ENCODE results near the gene SRL.

SRL gene

GRCh38 chr16:4246777-4247459, 5.0 kb upstream of the SRL start:
- no peak overlapping the region for H3K4me3 ChIP-seq (ENCODE audit: low read length)
- no peak for TF ChIP-seq CTCF (conservative IDR thresholded peaks at IDR 0.05; ENCODE audit: low read length)
- no peak for DNase-seq (ENCODE audit: low read depth)

GRCh38 chr16:4245077-4245791, 3.4 kb upstream of the SRL start:
- TF ChIP-seq CTCF (conservative IDR thresholded peaks at IDR 0.05; ENCODE audit: low read length) = no peak
- no peak overlapping the region for H3K4me3 ChIP-seq (ENCODE audit: low read length)
- DNase-seq (ENCODE audit: low read depth) = peak; percentile 43

- TF ChIP-seq CTCF (conservative IDR thresholded peaks at IDR 0.05; ENCODE audit: low read length) = no peak
- no peak overlapping the region for H3K4me3 ChIP-seq (ENCODE audit: low read length)
- no peak for DNase-seq (ENCODE audit: low read depth)
Observed at GRCh38 chr16:4244254-4245076, 2.6 kb upstream of the SRL start.

GRCh38 chr16:4241258-4241927, 487 bp downstream of the SRL start:
- H3K4me3 ChIP-seq (ENCODE audit: low read length) = no peak overlapping the region
- DNase-seq (ENCODE audit: low read depth) = no peak
- TF ChIP-seq CTCF (conservative IDR thresholded peaks at IDR 0.05; ENCODE audit: low read length) = no peak

- no peak overlapping the region for H3K4me3 ChIP-seq (ENCODE audit: low read length)
- no peak for TF ChIP-seq CTCF (conservative IDR thresholded peaks at IDR 0.05; ENCODE audit: low read length)
- DNase-seq (ENCODE audit: low read depth) = no peak
Observed at GRCh38 chr16:4240624-4241023, 1.3 kb downstream of the SRL start.

- no peak overlapping the region for H3K4me3 ChIP-seq (ENCODE audit: low read length)
- DNase-seq (ENCODE audit: low read depth) = no peak
- no peak for TF ChIP-seq CTCF (conservative IDR thresholded peaks at IDR 0.05; ENCODE audit: low read length)
Observed at GRCh38 chr16:4239682-4240175, 2.2 kb downstream of the SRL start.

Data from AG10803 (cell line).